Measurements from ENCODE around the gene FMNL1.

The FMNL1 gene

DNA sequence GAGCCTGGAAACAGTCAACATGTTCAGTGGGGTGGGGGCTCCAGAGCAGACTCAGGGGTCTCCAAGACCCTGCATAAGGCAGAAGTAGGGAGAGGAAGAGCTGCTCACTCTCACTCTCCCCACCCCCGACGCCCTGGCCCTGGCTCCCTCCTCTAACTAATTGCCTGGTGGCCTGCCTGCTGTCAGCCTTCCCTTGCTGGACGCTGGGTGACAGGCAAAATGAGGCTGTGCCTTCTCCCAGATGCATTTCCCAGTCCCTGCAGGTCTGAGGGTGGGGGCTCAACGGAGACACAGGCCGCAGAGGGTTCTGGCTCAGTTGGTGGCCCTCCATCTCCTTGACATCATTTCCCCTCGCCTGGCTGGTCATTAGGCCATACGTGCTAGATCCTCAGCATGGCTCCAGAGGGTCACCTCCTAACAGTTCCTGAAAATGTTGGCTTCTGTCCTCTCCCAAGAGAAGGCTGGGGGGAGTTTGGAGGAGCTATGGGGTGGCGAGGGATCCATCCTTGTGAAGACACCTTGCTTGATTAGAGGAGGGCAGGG is 1.4 kb downstream of the FMNL1 start:
- no peak for FAIRE-seq

GRCh38 chr17:45223539-45224528 is 2.1 kb downstream of the FMNL1 start:
- FAIRE-seq: no peak

GRCh38 chr17:45224671-45225050 is 3.0 kb downstream of the FMNL1 start:
- no peak for FAIRE-seq

DNA sequence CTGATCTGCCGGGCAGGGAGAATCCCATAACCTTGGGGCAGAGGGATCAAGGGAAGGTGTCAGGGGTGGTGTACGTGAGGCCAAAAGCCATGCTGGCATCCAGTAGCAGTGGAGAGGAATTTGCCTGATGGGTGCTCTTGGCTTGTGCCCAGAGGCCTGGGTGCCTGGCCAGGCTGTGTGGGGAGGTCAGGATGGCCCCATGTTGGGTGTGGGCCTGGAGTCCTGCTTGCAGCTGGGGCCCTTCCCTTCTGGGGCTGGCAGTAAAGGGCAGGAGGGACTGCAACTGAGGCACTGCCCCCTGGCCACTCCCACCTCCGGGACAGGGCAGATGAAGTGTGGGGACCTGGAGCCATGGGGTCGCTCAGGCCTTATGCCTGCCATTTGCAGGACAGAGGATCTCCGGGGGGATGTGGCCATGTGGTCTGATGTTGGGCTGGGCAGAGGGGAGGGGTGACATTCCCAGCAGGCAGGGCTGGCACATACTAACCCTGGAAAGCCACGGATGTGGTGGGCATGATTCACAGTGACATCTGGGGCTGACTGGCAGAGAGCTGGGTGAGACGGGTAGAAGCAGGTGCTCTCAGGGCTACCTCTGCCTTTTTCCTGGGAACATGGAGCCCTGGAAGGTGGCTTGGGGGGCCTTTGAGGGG is 3.5 kb downstream of the FMNL1 start:
- FAIRE-seq: no peak

GRCh38 chr17:45225964-45226530 is 4.4 kb downstream of the FMNL1 start:
- FAIRE-seq: no peak

DNA sequence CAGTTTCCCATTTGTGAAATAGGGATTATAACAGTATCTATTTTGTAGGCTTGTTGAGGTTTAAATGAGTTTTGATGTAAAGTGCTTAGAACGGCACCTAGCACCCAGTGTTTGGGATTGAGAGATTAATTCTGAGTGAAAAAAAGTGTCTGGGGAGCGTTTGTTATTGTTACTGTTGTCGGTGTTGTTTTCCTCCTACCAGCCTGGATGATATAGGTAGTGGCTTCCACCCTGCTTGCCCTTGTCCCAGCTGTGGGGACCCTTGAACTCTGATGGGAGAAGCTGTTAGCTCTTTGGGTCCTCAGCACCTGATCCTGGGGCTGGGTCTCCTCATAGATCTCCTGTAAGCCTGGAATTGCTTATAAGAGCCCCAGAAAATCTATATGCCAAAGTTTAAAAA is 4.9 kb downstream of the FMNL1 start:
- FAIRE-seq: no peak

DNA sequence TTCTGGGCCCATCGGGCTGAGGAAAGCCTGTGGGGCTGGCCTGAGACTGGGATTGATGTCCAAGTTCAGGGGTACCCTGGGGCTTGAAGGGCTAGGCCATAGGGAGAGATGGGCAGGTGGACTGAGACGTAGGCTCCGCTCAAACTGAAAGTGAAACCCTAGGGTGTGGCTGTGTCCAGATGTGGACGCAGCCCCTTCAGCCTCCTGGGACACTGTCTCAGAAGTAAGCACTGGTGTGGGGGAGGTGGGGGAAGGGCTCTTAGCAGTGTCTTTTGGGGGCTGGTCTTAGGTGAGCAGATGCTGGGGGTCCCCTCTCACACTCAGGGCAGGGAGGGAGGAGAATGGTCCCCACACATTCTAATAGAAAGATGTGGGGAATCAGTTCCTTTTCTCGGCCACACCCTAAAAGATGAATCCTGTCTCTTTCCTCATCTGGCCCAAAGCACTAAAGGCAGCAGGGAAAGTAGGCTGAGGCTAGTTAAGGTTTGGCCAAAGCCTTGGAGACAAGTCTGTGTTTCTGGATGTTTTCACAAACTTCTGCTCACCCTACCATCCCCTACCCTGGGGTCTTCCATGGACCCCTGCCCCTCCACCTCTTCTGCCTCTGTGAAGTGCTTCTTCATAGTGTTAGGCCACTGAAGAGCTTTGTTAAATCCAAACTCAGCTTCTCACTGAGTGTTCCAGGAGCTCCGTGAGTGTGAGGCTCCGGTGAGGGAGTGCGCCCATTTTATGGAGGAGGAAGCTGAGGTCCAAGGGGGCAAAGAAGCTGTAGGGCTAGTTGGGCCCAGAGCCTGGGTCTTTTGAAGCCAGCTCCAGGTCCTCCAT is 5.6 kb downstream of the FMNL1 start:
- FAIRE-seq: no peak

DNA sequence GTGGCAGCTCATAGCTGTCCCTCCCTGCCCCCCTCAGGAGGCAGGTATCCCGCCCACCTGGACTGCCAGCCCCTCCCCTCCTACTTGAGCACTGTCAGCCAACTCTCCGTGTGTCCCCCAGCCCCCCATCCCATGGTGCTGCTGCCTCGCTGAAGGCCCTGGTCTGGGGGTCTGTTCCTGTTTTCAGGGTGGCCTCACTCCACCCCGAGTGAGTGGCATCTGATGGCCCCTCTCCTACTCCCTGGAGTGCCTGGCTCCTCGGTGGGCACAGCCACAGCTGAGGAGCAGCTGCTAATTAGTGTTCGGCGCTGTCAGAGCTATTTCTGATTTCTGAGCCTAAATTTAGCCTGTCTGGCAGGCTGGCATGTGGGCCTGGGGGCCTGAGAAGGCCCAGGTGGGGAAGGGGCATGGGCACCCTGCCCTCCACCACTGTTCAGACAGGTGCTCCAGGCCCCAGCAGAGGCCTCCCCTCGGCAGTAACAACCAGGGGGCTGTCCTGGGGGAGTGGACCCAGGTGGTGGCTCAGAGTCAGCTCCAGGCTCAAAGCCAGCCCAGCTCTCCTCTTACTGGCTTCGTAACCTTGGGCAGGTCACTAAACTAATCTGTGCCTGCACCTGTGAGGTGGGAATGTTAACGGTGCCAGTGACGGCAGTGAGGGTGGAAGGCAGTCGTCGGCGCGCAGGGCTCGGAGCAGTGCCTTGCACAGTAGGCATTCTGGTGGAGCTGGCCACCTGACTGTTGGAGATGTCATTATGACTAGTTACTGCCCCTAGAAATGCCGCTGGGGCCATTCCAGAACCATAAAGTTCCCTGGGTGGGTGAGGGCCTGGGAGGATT is 6.5 kb downstream of the FMNL1 start:
- no peak for FAIRE-seq

DNA sequence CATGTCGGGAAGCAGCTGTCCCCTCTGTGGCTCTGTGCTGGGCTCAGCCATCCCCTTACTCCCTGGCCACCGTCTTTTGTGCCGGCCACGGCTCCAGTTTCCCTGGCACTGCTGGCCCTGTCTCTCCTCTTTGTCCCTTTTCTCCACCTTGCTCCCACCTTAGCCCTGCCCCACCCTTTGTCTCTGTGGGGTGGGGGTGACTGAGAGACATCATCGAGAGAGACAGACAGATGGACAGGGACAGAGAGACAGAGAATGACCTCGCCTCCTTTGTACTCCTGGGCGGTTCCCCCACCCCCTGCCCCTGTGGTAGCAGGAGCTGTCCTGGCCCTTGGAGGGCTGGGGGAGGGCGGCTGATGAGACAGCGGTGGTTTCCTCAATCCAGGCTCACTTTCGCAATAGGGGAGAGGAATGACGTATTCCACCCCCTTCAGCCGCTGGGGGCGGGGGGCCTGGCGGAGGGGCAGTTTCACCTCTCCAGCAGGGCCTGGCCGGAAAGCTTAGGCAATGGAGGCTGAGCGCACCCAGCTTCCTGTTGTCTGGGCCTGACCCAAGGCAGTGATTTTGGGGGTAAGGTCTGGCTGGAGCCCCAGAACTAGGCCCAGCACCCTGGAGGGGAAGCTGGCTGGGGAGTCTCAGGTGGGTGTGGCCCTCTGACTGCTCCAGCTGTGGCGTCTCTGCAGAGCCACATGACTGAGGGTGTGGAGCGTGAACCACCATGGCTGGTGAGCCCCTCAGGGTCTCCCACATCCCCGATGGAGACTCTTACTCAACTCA is 7.3 kb downstream of the FMNL1 start:
- no peak for FAIRE-seq

DNA sequence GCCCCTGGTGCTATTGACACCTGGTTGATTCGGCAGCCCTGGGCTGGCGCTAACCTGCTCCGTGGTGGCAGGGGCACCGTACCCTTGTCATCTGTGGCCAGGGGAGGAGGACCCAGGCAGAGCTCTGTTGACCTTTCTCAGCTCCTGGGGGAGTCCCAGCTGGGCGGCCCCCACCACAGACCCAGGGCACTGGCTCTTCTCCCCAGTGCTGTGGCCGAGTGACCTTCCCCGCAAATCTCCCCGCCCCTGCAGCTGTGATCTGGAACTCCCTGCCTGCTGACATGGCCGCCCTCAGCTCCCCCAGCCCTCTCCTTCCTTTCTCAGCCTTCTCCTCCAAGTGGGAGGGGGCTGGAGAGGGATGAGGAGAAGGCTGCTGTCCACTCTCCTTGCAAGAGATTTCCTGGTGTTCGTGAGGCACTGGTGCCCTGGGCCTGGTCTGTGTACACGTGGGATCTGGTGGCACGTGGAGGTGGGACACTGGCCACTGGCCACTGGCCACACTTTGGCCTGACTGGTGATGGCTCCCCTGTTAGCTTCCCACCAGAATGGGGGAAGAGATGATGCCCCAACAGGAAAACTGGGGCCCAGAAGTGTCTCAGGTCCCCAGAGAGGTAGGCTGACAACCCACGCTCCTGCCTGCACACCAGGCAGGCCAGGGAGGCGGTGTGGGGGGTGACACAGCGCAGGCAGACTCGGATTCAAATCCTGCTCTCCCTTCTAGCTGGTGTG is 8.2 kb downstream of the FMNL1 start:
- no peak for FAIRE-seq

DNA sequence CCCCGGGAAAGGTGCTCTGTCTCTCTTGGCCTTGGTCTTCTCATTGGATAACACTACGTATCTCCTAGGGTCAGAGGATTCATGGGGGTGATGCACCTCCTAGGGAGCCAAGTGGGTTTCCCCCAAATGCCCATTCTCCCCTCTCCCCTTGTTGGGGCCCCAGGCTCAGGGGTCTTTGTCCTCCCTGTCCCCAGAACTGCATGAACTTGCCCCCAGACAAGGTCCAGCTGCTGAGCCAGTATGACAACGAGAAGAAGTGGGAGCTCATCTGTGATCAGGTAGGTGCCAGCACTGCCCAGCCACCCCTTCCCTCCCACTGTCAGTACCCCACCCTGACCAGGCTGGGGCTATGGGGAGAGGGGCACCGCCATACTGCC is 8.7 kb downstream of the FMNL1 start:
- FAIRE-seq: no peak

- no peak for FAIRE-seq
Observed at GRCh38 chr17:45230787-45231480, 9.2 kb downstream of the FMNL1 start.

- FAIRE-seq: no peak
Observed at GRCh38 chr17:45231481-45232116, 9.9 kb downstream of the FMNL1 start.

- no peak for FAIRE-seq
Observed at GRCh38 chr17:45232514-45233422, 11.1 kb downstream of the FMNL1 start.

- no peak for FAIRE-seq
Observed at GRCh38 chr17:45233423-45233924, 11.8 kb downstream of the FMNL1 start.

DNA sequence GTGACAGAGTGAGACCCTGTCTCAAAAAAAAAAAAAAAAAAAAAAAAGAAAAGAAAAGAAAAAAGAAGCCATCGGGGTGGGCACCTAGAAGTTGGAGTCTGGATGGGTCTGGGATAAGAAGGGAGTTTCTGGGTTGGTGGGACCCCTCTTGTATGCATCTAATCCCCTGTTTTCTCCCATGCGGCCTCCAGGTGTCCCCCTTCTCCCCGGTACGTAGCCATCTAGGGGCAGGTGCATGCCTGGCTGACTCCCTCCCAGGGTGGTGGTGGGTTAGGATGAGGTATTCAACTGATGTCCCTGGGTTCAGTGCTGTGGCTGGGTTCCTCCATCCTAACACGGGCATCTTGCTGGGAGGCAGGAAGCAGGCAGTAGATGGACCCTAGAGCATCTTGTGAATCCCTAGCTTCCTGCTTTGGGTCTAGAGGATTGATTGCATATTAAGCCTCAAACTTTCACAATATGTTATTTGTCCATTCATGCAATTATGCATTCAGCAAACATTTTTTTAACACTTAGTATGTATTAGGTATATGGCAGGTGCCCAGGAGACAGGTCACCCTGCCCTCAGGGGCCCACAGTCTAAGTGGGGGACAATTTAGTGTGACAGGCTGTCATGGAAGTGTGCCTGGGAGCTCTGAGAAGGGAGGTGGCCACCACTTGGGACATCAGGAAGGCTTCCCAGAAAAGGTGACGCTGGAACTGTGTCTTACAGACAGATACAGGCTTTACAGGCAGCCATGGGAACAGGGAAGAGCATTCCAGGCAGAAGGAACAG is 13.1 kb downstream of the FMNL1 start:
- FAIRE-seq: no peak
